ENCODE data around the gene AMBP. TPM values are rescaled to one million over a fixed set of nuclear protein-coding genes. Genes with fewer than 3 reads are reported as not detected.

Gene AMBP
- total and polyA plus RNA-seq, 2 donors from 2014 or later: 5.3 to 43.5 TPM

GRCh38 chr9:114119242-114120191, 41.4 kb upstream of the AMBP start:
- no peak for FAIRE-seq
- no peaks in the 10 kb centered on the region for H3K9me3 ChIP-seq (ENCODE audit: control insufficient read depth in 2 of 3, insufficient read depth in 1 of 3, low read length in 3 of 3)
- H3K4me1 ChIP-seq (ENCODE audit: control insufficient read depth in 2 of 3, insufficient read depth in 2 of 3, low read depth in 1 of 3, low read length in 3 of 3): peaks cover 0 to 2% (median 0%) of the 10 kb centered on the region in 3 donors
- H3K27ac ChIP-seq (ENCODE audit: low read depth in 2 of 2, low read length in 2 of 2): no peak overlapping the region
- intact Hi-C loops (cut with DNase I): no loop called here
- H3K4me3 ChIP-seq (ENCODE audit: low read length in 3 of 3): no peak overlapping the region
- no peak for TF ChIP-seq CTCF (IDR thresholded peaks at IDR 0.05; ENCODE audit: borderline replicate concordance, extremely low read depth, insufficient read depth)
- peak in 2 of 5 donors; percentile 23 to 27 for DNase-seq
- H3K36me3 ChIP-seq (ENCODE audit: control insufficient read depth in 2 of 3, insufficient read depth in 3 of 3, low read length in 3 of 3): no peaks in the 10 kb centered on the region
- no peaks in the 10 kb centered on the region for H3K27me3 ChIP-seq (ENCODE audit: control insufficient read depth, insufficient read depth, low read length)
- H3K9ac ChIP-seq (ENCODE audit: low read length in 3 of 3): no peak overlapping the region

- Histone ChIP-seq H3K27ac (ENCODE audit: low read depth in 2 of 2, low read length in 2 of 2) (no peak overlapping the region), H3K36me3 (ENCODE audit: control insufficient read depth in 2 of 3, insufficient read depth in 3 of 3, low read length in 3 of 3) (no peaks in the 10 kb centered on the region), H3K27me3 (ENCODE audit: control insufficient read depth, insufficient read depth, low read length) (no peaks in the 10 kb centered on the region), H3K9me3 (ENCODE audit: control insufficient read depth in 2 of 3, insufficient read depth in 1 of 3, low read length in 3 of 3) (no peaks in the 10 kb centered on the region), H3K9ac (ENCODE audit: low read length in 3 of 3) (no peak overlapping the region), H3K4me1 (ENCODE audit: control insufficient read depth in 2 of 3, insufficient read depth in 2 of 3, low read depth in 1 of 3, low read length in 3 of 3) (peaks cover 0 to 2% (median 0%) of the 10 kb centered on the region in 3 donors), H3K4me3 (ENCODE audit: low read length in 3 of 3) (no peak overlapping the region)
- intact Hi-C loops (cut with DNase I): no loop called here
- peak; percentile 60 to 85 (median 73) for DNase-seq
- FAIRE-seq: no peak
- no peak for TF ChIP-seq CTCF (IDR thresholded peaks at IDR 0.05; ENCODE audit: borderline replicate concordance, extremely low read depth, insufficient read depth)
Measured at GRCh38 chr9:114117996-114118830, 40.1 kb upstream of the AMBP start.

- DNase-seq (peak in 2 of 5 donors; percentile 24 to 42), FAIRE-seq (no peak)
- no peak for TF ChIP-seq CTCF (IDR thresholded peaks at IDR 0.05; ENCODE audit: borderline replicate concordance, extremely low read depth, insufficient read depth)
Measured at GRCh38 chr9:114117614-114117995, 39.5 kb upstream of the AMBP start.

More at GRCh38 chr9:114117614-114117995, 39.5 kb upstream of the AMBP start:
- no peaks in the 10 kb centered on the region for H3K27me3 ChIP-seq (ENCODE audit: control insufficient read depth, insufficient read depth, low read length)
- H3K9ac ChIP-seq (ENCODE audit: low read length in 3 of 3): no peak overlapping the region
- H3K9me3 ChIP-seq (ENCODE audit: control insufficient read depth in 2 of 3, insufficient read depth in 1 of 3, low read length in 3 of 3): no peaks in the 10 kb centered on the region
- intact Hi-C loops (cut with DNase I): no loop called here
- H3K4me1 ChIP-seq (ENCODE audit: control insufficient read depth in 2 of 3, insufficient read depth in 2 of 3, low read depth in 1 of 3, low read length in 3 of 3): peaks cover 0 to 2% (median 0%) of the 10 kb centered on the region in 3 donors
- no peak overlapping the region for H3K27ac ChIP-seq (ENCODE audit: low read depth in 2 of 2, low read length in 2 of 2)
- H3K4me3 ChIP-seq (ENCODE audit: low read length in 3 of 3): no peak overlapping the region
- no peaks in the 10 kb centered on the region for H3K36me3 ChIP-seq (ENCODE audit: control insufficient read depth in 2 of 3, insufficient read depth in 3 of 3, low read length in 3 of 3)

Data from kidney (tissue), 14 donors.